ENCODE data around the gene CFAP157.

The CFAP157 gene

DNA sequence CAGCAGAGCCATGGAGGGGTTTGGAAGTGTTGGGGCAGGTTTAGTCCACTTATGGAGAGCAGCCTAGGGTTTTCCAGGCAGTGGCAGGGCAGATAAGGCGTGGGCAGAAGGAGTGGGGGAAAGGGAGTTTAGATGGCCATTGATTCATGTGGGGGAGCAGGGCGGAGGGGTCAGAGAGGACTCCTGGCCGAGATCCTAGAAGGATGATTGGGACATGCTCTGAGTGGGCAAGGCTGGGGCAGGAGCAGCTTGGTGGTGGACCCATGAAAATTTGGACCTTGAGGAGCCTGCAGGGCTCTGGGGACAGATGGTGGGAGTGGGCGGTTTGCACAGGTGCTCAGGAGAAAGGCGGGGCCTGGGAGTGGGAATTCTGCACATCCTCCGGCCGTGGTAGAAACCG is 46.4 kb downstream of the CFAP157 start:
- no peaks in the 10 kb centered on the region for H3K4me1 ChIP-seq (ENCODE audit: low read depth, poor library complexity, severe bottlenecking)
- TF ChIP-seq, protein P1, sequence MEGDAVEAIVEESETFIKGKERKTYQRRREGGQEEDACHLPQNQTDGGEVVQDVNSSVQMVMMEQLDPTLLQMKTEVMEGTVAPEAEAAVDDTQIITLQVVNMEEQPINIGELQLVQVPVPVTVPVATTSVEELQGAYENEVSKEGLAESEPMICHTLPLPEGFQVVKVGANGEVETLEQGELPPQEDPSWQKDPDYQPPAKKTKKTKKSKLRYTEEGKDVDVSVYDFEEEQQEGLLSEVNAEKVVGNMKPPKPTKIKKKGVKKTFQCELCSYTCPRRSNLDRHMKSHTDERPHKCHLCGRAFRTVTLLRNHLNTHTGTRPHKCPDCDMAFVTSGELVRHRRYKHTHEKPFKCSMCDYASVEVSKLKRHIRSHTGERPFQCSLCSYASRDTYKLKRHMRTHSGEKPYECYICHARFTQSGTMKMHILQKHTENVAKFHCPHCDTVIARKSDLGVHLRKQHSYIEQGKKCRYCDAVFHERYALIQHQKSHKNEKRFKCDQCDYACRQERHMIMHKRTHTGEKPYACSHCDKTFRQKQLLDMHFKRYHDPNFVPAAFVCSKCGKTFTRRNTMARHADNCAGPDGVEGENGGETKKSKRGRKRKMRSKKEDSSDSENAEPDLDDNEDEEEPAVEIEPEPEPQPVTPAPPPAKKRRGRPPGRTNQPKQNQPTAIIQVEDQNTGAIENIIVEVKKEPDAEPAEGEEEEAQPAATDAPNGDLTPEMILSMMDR (conservative IDR thresholded peaks at IDR 0.05; ENCODE audit: low read depth, low read length) = no peak
- H3K4me3 ChIP-seq (IDR thresholded peaks at IDR 0.05; ENCODE audit: insufficient read depth, low read depth, low read length) = no peak overlapping the region
- no peaks in the 10 kb centered on the region for H3K27me3 ChIP-seq (ENCODE audit: insufficient read depth, low read depth)
- H3K4me2 ChIP-seq = no peak overlapping the region
- H4K20me1 ChIP-seq (ENCODE audit: insufficient read depth) = no peaks in the 10 kb centered on the region
- no peaks in the 10 kb centered on the region for H3K36me3 ChIP-seq (ENCODE audit: insufficient read depth)
- H3K9ac ChIP-seq = no peak overlapping the region
- H3K79me2 ChIP-seq (ENCODE audit: insufficient read depth, low read depth) = no peaks in the 10 kb centered on the region
- H3K27ac ChIP-seq = no peak overlapping the region
- H2AFZ ChIP-seq (ENCODE audit: low read depth) = no peak overlapping the region

DNA sequence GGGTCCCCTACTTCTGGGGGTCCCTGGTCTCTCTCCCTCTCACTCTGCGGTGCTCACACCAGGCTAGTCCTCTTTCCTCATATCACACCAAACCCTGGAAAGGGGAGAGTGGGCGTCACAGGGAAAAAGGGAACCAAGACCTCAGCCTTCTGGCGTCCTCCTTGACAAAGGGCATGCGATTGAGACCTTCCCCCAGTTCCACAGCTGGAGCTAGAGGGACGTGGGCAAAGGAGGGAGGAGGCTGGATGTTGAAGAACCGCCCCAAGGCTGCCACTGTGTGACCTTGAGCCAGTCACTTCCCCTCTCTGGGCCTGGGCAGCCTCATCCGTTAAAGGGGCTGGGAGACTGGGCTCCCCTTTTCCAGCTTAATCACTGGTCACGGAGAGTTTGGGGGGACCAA is 46.8 kb downstream of the CFAP157 start:
- TF ChIP-seq, protein P1 (conservative IDR thresholded peaks at IDR 0.05; ENCODE audit: low read depth, low read length) = no peak
- Histone ChIP-seq H4K20me1 (ENCODE audit: insufficient read depth) (no peaks in the 10 kb centered on the region), H3K4me3 (IDR thresholded peaks at IDR 0.05; ENCODE audit: insufficient read depth, low read depth, low read length) (no peak overlapping the region), H3K79me2 (ENCODE audit: insufficient read depth, low read depth) (no peaks in the 10 kb centered on the region), H3K4me1 (ENCODE audit: low read depth, poor library complexity, severe bottlenecking) (no peaks in the 10 kb centered on the region), H3K9ac (no peak overlapping the region), H3K27me3 (ENCODE audit: insufficient read depth, low read depth) (no peaks in the 10 kb centered on the region), H3K36me3 (ENCODE audit: insufficient read depth) (no peaks in the 10 kb centered on the region), H3K27ac (no peak overlapping the region), H3K4me2 (no peak overlapping the region), H2AFZ (ENCODE audit: low read depth) (no peak overlapping the region)

DNA sequence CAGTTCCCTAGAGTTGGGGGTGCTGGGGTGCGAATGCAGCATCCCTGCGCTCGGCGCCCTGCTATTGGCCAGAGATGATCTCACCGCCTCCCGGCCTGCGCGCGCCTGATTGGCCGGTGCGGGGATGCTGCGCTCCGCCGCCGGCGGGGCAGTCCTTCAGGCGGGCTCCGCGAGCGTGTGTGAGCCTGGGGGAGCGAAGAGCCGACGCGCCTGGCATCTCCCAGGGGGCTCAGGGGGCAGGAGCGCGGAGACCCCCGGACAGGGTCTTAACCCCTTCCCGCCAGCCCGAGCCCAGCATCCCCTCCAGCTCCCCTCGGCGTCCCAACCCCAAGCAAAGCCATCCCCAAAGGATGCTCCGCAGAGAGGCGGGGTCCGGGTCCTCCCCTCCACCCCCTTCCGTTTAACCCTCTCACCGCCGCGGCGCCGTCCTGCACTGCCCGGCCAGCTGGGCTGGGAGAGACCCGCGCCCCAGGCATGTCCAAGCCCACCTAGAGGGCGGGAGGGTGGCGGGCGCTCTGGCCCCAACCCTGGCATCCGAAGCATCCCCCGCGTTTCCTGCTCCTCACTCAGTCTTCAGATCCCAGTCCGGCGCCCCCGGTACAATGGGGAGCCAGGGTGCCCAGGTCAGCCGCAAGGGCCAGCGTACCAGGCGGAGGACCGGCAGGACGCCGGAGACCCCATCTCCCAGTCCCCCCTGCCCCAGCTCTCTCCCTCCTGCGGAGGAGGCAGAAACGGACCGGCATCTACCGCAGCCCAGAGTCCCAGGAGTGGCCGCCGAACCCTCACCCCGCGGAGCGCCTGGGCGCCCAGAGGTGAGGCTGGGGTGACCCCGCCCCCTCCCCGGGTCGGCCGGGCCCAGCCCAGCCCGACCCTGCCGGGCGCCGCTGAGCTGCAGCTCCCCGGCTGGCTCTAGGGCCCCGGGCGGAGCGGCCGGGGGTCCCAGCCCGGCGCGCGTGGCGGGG is 47.6 kb downstream of the CFAP157 start:
- Histone ChIP-seq H3K27ac (no peak overlapping the region), H4K20me1 (ENCODE audit: insufficient read depth) (no peaks in the 10 kb centered on the region), H3K79me2 (ENCODE audit: insufficient read depth, low read depth) (no peaks in the 10 kb centered on the region), H3K4me2 (no peak overlapping the region), H2AFZ (ENCODE audit: low read depth) (no peak overlapping the region), H3K4me3 (IDR thresholded peaks at IDR 0.05; ENCODE audit: insufficient read depth, low read depth, low read length) (no peak overlapping the region), H3K4me1 (ENCODE audit: low read depth, poor library complexity, severe bottlenecking) (no peaks in the 10 kb centered on the region), H3K9ac (no peak overlapping the region), H3K27me3 (ENCODE audit: insufficient read depth, low read depth) (no peaks in the 10 kb centered on the region), H3K36me3 (ENCODE audit: insufficient read depth) (no peaks in the 10 kb centered on the region)
- TF ChIP-seq, protein P1 (conservative IDR thresholded peaks at IDR 0.05; ENCODE audit: low read depth, low read length) = no peak

DNA sequence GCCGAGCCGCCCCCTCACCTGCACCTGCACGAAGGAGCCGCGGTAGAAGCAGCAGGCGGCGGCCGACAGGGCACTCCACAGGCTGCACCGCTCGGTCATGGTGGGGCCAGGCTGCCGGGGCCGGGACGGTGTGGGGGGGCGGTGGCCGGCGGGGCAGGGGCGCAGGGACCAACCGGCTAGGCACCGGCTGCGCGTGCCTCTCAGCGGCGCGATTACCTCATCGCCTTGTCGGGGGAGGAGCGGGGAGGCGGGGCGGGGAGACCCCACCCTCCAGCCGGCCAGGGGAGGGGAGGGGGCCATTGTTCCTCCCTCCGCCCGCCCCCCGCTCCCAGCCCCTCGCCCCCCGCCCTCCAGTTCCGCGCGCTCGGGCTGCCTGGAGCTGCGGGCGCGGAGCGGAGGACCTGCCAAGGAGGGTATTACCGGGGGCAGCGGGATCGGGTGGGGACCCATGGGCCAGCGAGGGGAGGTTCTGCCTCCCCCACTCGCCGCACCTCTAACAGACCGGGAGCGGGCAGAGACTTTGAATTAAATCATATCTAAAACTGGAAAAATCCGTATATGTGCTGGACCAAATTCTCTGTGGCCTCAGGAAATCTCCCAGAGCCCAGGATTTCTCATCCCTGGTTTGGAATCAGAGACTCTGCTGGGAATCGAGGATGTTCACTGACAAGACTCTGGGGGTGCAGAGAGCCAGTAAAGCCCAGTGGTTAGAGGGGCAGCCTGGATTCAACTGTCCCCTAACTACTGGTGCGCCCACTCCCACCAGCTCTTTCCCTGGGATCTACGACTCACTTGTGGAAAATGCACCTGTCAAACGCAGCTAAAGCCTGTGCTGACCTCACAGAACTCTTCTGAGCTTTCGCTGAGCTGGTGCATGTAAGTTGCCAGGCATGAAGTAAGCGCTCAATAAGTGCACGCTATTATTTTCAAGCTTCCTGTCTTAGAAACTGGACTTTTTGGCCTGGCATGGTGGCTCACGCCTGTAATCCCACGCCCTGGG is 48.6 kb downstream of the CFAP157 start:
- no peaks in the 10 kb centered on the region for H4K20me1 ChIP-seq (ENCODE audit: insufficient read depth)
- TF ChIP-seq, protein P1 (conservative IDR thresholded peaks at IDR 0.05; ENCODE audit: low read depth, low read length) = no peak
- H3K4me3 ChIP-seq (IDR thresholded peaks at IDR 0.05; ENCODE audit: insufficient read depth, low read depth, low read length) = no peak overlapping the region
- no peak overlapping the region for H3K27ac ChIP-seq
- H2AFZ ChIP-seq (ENCODE audit: low read depth) = no peak overlapping the region
- H3K27me3 ChIP-seq (ENCODE audit: insufficient read depth, low read depth) = no peaks in the 10 kb centered on the region
- no peak overlapping the region for H3K9ac ChIP-seq
- H3K36me3 ChIP-seq (ENCODE audit: insufficient read depth) = no peaks in the 10 kb centered on the region
- H3K4me1 ChIP-seq (ENCODE audit: low read depth, poor library complexity, severe bottlenecking) = no peaks in the 10 kb centered on the region
- no peak overlapping the region for H3K4me2 ChIP-seq
- H3K79me2 ChIP-seq (ENCODE audit: insufficient read depth, low read depth) = no peaks in the 10 kb centered on the region

Measured in KMS-11 (cell line).